Activated CD8-positive, alpha-beta memory T cell treated with anti-CD3 and anti-CD28 coated beads, Interleukin-2, amount 10 ng/mL, durations not matched to agents 7 days and 5 days (primary cell): ENCODE results near the gene NANS. TPM values are rescaled to one million over a fixed set of nuclear protein-coding genes. Genes with fewer than 3 reads are reported as not detected.
"Not testable (repeated sequence)": the region's sequence is repeated elsewhere in the genome, so short reads cannot be mapped to it uniquely, and the experiment has no call there.

ENCODE experiments used
- ATAC-seq: fragments of 150-1000 bp; cut with Tn5 transposase; one replicate; pipeline ENCODE4 v1.10.0; 2021; ENCODE audit warnings: moderate library complexity
- CTCF ChIA-PET: fragments of 350-600 bp; sonication (Branson Sonifier 250); formaldehyde crosslinking; loops from one replicate; lab custom pipeline; 2021; ENCODE audit warnings: antibody characterized with exemption; lab: Charles Lee
- DNase-seq: peaks from one replicate; pipeline ENCODE4 v3.0.0-alpha.2; 2020
- H3K27ac Mint-ChIP-seq: one replicate; pipeline ENCODE4 v1.8.0; 2021; ENCODE audit warnings: mild to moderate bottlenecking, mixed read lengths
- H3K27me3 Mint-ChIP-seq: one replicate; pipeline ENCODE4 v1.8.0; 2021; ENCODE audit warnings: mixed read lengths
- H3K36me3 Mint-ChIP-seq: one replicate; pipeline ENCODE4 v1.8.0; 2021; ENCODE audit warnings: mild to moderate bottlenecking, mixed read lengths
- H3K4me1 Mint-ChIP-seq: one replicate; pipeline ENCODE4 v1.8.0; 2021; ENCODE audit warnings: mixed read lengths
- H3K4me3 Mint-ChIP-seq: one replicate; pipeline ENCODE4 v1.8.0; 2021; ENCODE audit warnings: mild to moderate bottlenecking, moderate library complexity, mixed read lengths
- H3K9me3 Mint-ChIP-seq: one replicate; pipeline ENCODE4 v1.8.0; 2022; ENCODE audit warnings: low read depth, mixed read lengths
- total RNA-seq, 2 experiments: library from RNA; stranded (reverse); gene quantifications; one replicate each; pipeline ENCODE4 v1.2.3, GENCODE V29; 2021

The NANS gene
- total RNA-seq, 2 experiments from 2014 or later = 35.5 to 47.8 TPM

- Mint-ChIP-seq H3K4me1 (peaks cover 70% of the 10 kb centered on the region), H3K27ac (peak overlapping the region; percentile 99), H3K27me3 (no peaks in the 10 kb centered on the region), H3K36me3 (peaks cover 66% of the 10 kb centered on the region), H3K9me3 (no peaks in the 10 kb centered on the region), H3K4me3 (peak overlapping the region; percentile 28)
- no peak for ATAC-seq
- DNase-seq = no peak
- CTCF ChIA-PET = interaction anchor here (1.2 to 1.3 kb wide), 3 partner anchors 14 to 92 kb away, joined by 3 to 5 read pairs (median 4); partner anchors contain the start of gene CORO2A
Observed at GRCh38 chr9:98099898-98100297, 43.4 kb downstream of the NANS start.

- H3K9me3 Mint-ChIP-seq = no peaks in the 10 kb centered on the region
- CTCF ChIA-PET = interaction anchor here (0.9 to 2.1 kb wide), 6 partner anchors 13 to 156 kb away, joined by 3 to 22 read pairs (median 4); partner anchors contain the start of genes CORO2A, TBC1D2 and TRIM14
- H3K27ac Mint-ChIP-seq = peak overlapping the region; percentile 99
- peak overlapping the region; percentile 28 for H3K4me3 Mint-ChIP-seq
- H3K27me3 Mint-ChIP-seq = no peaks in the 10 kb centered on the region
- ATAC-seq (no peak), DNase-seq (no peak)
- peaks cover 76% of the 10 kb centered on the region for H3K4me1 Mint-ChIP-seq
- H3K36me3 Mint-ChIP-seq = peaks cover 65% of the 10 kb centered on the region
Observed at GRCh38 chr9:98100456-98100855, 43.9 kb downstream of the NANS start.

GRCh38 chr9:98101416-98101815 is 44.9 kb downstream of the NANS start:
- CTCF ChIA-PET = interaction anchor here (0.7 to 2.1 kb wide), 9 partner anchors 9 to 963 kb away, joined by 3 to 22 read pairs (median 6); partner anchors contain the start of genes TBC1D2, TRIM14 and TRMO
- no peaks in the 10 kb centered on the region for H3K27me3 Mint-ChIP-seq
- H3K9me3 Mint-ChIP-seq = no peaks in the 10 kb centered on the region
- DNase-seq (no peak), ATAC-seq (peak; percentile 2)
- peak overlapping the region; percentile 77 for H3K4me3 Mint-ChIP-seq
- H3K36me3 Mint-ChIP-seq = peaks cover 65% of the 10 kb centered on the region
- peaks cover 85% of the 10 kb centered on the region for H3K4me1 Mint-ChIP-seq
- peak overlapping the region; percentile 99 for H3K27ac Mint-ChIP-seq

GRCh38 chr9:98101868-98102273 is 45.3 kb downstream of the NANS start:
- ATAC-seq (peak; percentile 98), DNase-seq (peak; percentile 94)
- Mint-ChIP-seq H3K27ac (peak overlapping the region; percentile 99), H3K27me3 (no peaks in the 10 kb centered on the region), H3K36me3 (peaks cover 66% of the 10 kb centered on the region), H3K4me1 (peaks cover 88% of the 10 kb centered on the region), H3K9me3 (no peaks in the 10 kb centered on the region), H3K4me3 (peak overlapping the region; percentile 77)
- CTCF ChIA-PET = interaction anchor here (0.6 to 2.1 kb wide), 9 partner anchors 9 to 1148 kb away, joined by 3 to 22 read pairs (median 6); partner anchors contain the start of genes TBC1D2, TRIM14 and TRMO

GRCh38 chr9:98104445-98104881 is 47.9 kb downstream of the NANS start:
- Mint-ChIP-seq H3K4me3 (peak overlapping the region; percentile 30), H3K4me1 (peaks cover 91% of the 10 kb centered on the region), H3K27me3 (no peaks in the 10 kb centered on the region), H3K36me3 (peaks cover 68% of the 10 kb centered on the region), H3K9me3 (no peaks in the 10 kb centered on the region), H3K27ac (peak overlapping the region; percentile 86)
- no peak for DNase-seq
- CTCF ChIA-PET = interaction anchor here (0.7 to 4.1 kb wide), 5 partner anchors 8 to 152 kb away, joined by 3 to 26 read pairs (median 6); partner anchors contain the start of genes ANP32B and TRIM14
- no peak for ATAC-seq

GRCh38 chr9:98105006-98105405 is 48.5 kb downstream of the NANS start:
- Mint-ChIP-seq H3K4me1 (peaks cover 91% of the 10 kb centered on the region), H3K36me3 (peaks cover 68% of the 10 kb centered on the region), H3K4me3 (no peak overlapping the region), H3K27ac (peak overlapping the region; percentile 86), H3K27me3 (no peaks in the 10 kb centered on the region), H3K9me3 (no peaks in the 10 kb centered on the region)
- CTCF ChIA-PET = interaction anchor here (1.2 to 4.1 kb wide), 4 partner anchors 7 to 158 kb away, joined by 4 to 26 read pairs (median 6); partner anchors contain the start of genes ANP32B and TRIM14
- DNase-seq (no peak), ATAC-seq (no peak)

GRCh38 chr9:98107926-98108325 is 51.4 kb downstream of the NANS start:
- CTCF ChIA-PET = interaction anchor here (0.7 to 4.7 kb wide), 5 partner anchors 10 to 187 kb away, joined by 3 to 41 read pairs (median 3); partner anchors contain the start of gene TRIM14
- ATAC-seq = no peak
- peaks cover 75% of the 10 kb centered on the region for H3K36me3 Mint-ChIP-seq
- DNase-seq = no peak
- peaks cover 81% of the 10 kb centered on the region for H3K4me1 Mint-ChIP-seq
- H3K27ac Mint-ChIP-seq = peak overlapping the region; percentile 90
- H3K27me3 Mint-ChIP-seq = no peaks in the 10 kb centered on the region
- H3K4me3 Mint-ChIP-seq = no peak overlapping the region
- no peaks in the 10 kb centered on the region for H3K9me3 Mint-ChIP-seq

- CTCF ChIA-PET = interaction anchor here (0.7 to 4.7 kb wide), 6 partner anchors 10 to 188 kb away, joined by 3 to 41 read pairs (median 4); partner anchors contain the start of gene TRIM14
- H3K27ac Mint-ChIP-seq = peak overlapping the region; percentile 90
- peaks cover 83% of the 10 kb centered on the region for H3K4me1 Mint-ChIP-seq
- H3K9me3 Mint-ChIP-seq = no peaks in the 10 kb centered on the region
- DNase-seq (peak; percentile 61), ATAC-seq (peak; percentile 83)
- H3K4me3 Mint-ChIP-seq = peak overlapping the region; percentile 39
- peaks cover 72% of the 10 kb centered on the region for H3K36me3 Mint-ChIP-seq
- no peaks in the 10 kb centered on the region for H3K27me3 Mint-ChIP-seq
Observed at GRCh38 chr9:98108531-98109031, 52.0 kb downstream of the NANS start.

- DNase-seq (no peak), ATAC-seq (peak; percentile 20)
- Mint-ChIP-seq H3K4me3 (peak overlapping the region; percentile 12), H3K36me3 (peaks cover 69% of the 10 kb centered on the region), H3K27me3 (no peaks in the 10 kb centered on the region), H3K27ac (peak overlapping the region; percentile 90), H3K9me3 (no peaks in the 10 kb centered on the region), H3K4me1 (peaks cover 81% of the 10 kb centered on the region)
- CTCF ChIA-PET = interaction anchor here (0.7 to 4.7 kb wide), 8 partner anchors 9 to 187 kb away, joined by 3 to 41 read pairs (median 6); partner anchors contain the start of genes NANS, TBC1D2 and TRIM14
Observed at GRCh38 chr9:98109052-98109451, 52.5 kb downstream of the NANS start.

GRCh38 chr9:98117097-98117496 is 60.6 kb downstream of the NANS start:
- H3K27me3 Mint-ChIP-seq, H3K9me3 Mint-ChIP-seq, DNase-seq, ATAC-seq: not testable (repeated sequence)
- H3K4me3 Mint-ChIP-seq = peak overlapping the region; percentile 36
- peaks cover 53% of the 10 kb centered on the region for H3K4me1 Mint-ChIP-seq
- peaks cover 21% of the 10 kb centered on the region for H3K36me3 Mint-ChIP-seq
- H3K27ac Mint-ChIP-seq = peak overlapping the region; percentile 43
- CTCF ChIA-PET = interaction anchor here (0.6 to 5.2 kb wide), 9 partner anchors 8 to 1988 kb away, joined by 4 to 49 read pairs (median 22); partner anchors contain the start of genes CORO2A and TBC1D2

- ATAC-seq (peak; percentile 74), DNase-seq (peak; percentile 83)
- Mint-ChIP-seq H3K9me3 (no peaks in the 10 kb centered on the region), H3K27me3 (no peaks in the 10 kb centered on the region), H3K36me3 (peaks cover 17% of the 10 kb centered on the region), H3K4me3 (peak overlapping the region; percentile 82), H3K4me1 (peaks cover 50% of the 10 kb centered on the region), H3K27ac (peak overlapping the region; percentile 91)
- CTCF ChIA-PET = interaction anchor here (0.6 to 5.2 kb wide), 23 partner anchors 9 to 676 kb away, joined by 3 to 49 read pairs (median 8); partner anchors contain the start of genes CORO2A and TBC1D2
Observed at GRCh38 chr9:98117984-98118639, 61.6 kb downstream of the NANS start.

GRCh38 chr9:98118640-98119601 is 62.4 kb downstream of the NANS start, which contains the start of gene TRIM14:
TSS of gene TRIM14 (minus strand) at chr9:98119222. CDS start at chr9:98119188, 34 bp downstream.
- H3K9me3 Mint-ChIP-seq = no peaks in the 10 kb centered on the region
- H3K27me3 Mint-ChIP-seq = no peaks in the 10 kb centered on the region
- ATAC-seq = peak; percentile 82
- H3K4me3 Mint-ChIP-seq = peak within 1 kb of the TSS; percentile 82
- peak within 1 kb of the TSS; percentile 91 for H3K27ac Mint-ChIP-seq
- H3K4me1 Mint-ChIP-seq = peaks cover 45% of the 10 kb centered on the region
- peaks cover 17% of the 10 kb centered on the region for H3K36me3 Mint-ChIP-seq
- CTCF ChIA-PET = interaction anchor here (0.6 to 5.2 kb wide), 27 partner anchors 10 to 675 kb away, joined by 3 to 49 read pairs (median 5); partner anchors contain the start of genes CORO2A and TBC1D2
- DNase-seq = peak; percentile 82
